ENCODE measurements around the gene EMILIN1.

The EMILIN1 gene

GRCh38 chr2:27078267-27079194 is at the start of gene EMILIN1:
TSS of gene EMILIN1 (plus strand) at chr2:27078615. CDS start at chr2:27079066, 451 bp downstream.
- TF ChIP-seq, protein P1, sequence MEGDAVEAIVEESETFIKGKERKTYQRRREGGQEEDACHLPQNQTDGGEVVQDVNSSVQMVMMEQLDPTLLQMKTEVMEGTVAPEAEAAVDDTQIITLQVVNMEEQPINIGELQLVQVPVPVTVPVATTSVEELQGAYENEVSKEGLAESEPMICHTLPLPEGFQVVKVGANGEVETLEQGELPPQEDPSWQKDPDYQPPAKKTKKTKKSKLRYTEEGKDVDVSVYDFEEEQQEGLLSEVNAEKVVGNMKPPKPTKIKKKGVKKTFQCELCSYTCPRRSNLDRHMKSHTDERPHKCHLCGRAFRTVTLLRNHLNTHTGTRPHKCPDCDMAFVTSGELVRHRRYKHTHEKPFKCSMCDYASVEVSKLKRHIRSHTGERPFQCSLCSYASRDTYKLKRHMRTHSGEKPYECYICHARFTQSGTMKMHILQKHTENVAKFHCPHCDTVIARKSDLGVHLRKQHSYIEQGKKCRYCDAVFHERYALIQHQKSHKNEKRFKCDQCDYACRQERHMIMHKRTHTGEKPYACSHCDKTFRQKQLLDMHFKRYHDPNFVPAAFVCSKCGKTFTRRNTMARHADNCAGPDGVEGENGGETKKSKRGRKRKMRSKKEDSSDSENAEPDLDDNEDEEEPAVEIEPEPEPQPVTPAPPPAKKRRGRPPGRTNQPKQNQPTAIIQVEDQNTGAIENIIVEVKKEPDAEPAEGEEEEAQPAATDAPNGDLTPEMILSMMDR (IDR thresholded peaks at IDR 0.05; ENCODE audit: control insufficient read depth, insufficient read depth, low read depth, low read length, missing control alignments): no peak
- peak within 1 kb of the TSS; percentile 92 for H3K4me3 ChIP-seq (ENCODE audit: control insufficient read depth, low read depth, low read length)
- DNase-seq (ENCODE audit: low read depth): peak; percentile 89

GRCh38 chr2:27029051-27029450 is 49.4 kb upstream of the EMILIN1 start:
- H3K4me3 ChIP-seq (ENCODE audit: control insufficient read depth, low read depth, low read length): no peak overlapping the region
- DNase-seq (ENCODE audit: low read depth): no peak
- TF ChIP-seq, protein P1 (IDR thresholded peaks at IDR 0.05; ENCODE audit: control insufficient read depth, insufficient read depth, low read depth, low read length, missing control alignments): no peak

DNA sequence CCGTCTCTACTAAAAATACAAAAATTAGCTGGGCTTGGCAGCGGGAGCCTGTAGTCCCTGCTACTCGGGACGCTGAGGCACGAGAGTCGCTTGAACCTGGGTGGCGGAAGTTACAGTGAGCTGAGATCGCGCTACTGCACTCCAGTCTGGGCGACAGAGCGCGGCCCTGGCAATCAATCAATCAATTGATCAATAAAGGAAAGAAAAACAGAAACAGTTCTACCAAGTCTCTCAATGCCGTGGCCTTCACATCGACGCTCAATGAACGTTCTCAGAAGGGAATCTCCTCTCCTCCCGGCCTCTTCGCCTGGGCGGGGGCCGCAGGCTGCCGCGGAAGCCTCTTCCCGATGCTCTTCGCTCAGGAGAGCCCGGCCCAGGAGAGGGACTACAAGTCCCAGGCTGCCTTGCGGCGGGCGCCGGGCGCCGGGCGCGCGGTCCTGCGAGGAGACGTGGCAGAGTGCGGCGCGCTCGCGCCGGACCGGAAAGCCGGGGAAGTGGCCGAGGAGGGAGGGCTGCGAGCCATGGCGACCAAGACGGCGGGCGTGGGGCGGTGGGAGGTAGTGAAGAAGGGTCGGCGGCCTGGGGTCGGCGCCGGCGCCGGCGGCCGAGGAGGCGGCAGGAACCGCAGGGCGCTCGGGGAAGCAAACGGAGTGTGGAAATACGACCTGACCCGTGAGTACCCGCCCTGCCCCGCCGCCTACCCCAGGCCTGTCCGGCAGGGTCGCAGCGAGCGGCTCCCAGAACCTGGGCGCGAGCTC is 45.7 kb upstream of the EMILIN1 start, which contains the start of gene TMEM214:
TMEM214 (plus strand) TSS at position 471 of the 758 bp plus-strand sequence; CDS start at position 522, 51 bp downstream.
- H3K4me3 ChIP-seq (ENCODE audit: control insufficient read depth, low read depth, low read length): peak within 1 kb of the TSS; percentile 65
- TF ChIP-seq, protein P1 (IDR thresholded peaks at IDR 0.05; ENCODE audit: control insufficient read depth, insufficient read depth, low read depth, low read length, missing control alignments): no peak
- no peak for DNase-seq (ENCODE audit: low read depth)

- no peak for DNase-seq (ENCODE audit: low read depth)
- H3K4me3 ChIP-seq (ENCODE audit: control insufficient read depth, low read depth, low read length): peak overlapping the region; percentile 65
- TF ChIP-seq, protein P1 (IDR thresholded peaks at IDR 0.05; ENCODE audit: control insufficient read depth, insufficient read depth, low read depth, low read length, missing control alignments): no peak
Observed at GRCh38 chr2:27033253-27033852, 45.1 kb upstream of the EMILIN1 start.

DNA sequence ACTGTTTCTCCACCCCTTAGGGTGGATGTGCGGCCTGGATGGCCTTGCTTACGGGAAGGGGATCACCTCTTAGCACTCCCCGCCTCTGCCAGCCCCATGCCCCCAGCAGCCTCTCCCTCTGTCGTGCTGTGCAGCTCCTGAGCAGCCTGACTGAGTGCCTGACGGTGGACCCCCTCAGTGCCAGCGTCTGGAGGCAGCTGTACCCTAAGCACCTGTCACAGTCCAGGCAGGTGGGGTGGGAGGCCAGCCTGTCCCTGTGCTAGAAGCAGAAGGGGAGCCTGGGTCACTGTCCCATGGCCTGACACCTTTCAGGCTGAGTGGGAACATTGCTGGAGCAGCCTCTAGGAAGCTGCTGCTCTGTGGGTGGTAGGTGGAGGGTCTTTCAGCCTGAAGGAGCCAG is 40.4 kb upstream of the EMILIN1 start:
- no peak for DNase-seq (ENCODE audit: low read depth)
- no peak overlapping the region for H3K4me3 ChIP-seq (ENCODE audit: control insufficient read depth, low read depth, low read length)
- TF ChIP-seq, protein P1 (IDR thresholded peaks at IDR 0.05; ENCODE audit: control insufficient read depth, insufficient read depth, low read depth, low read length, missing control alignments): no peak

- H3K4me3 ChIP-seq (ENCODE audit: control insufficient read depth, low read depth, low read length): no peak overlapping the region
- TF ChIP-seq, protein P1 (IDR thresholded peaks at IDR 0.05; ENCODE audit: control insufficient read depth, insufficient read depth, low read depth, low read length, missing control alignments): no peak
- no peak for DNase-seq (ENCODE audit: low read depth)
Observed at GRCh38 chr2:27038631-27039339, 39.6 kb upstream of the EMILIN1 start.
